ENCODE data around the gene MACROD2. TPM values are rescaled to one million over a fixed set of nuclear protein-coding genes. Genes with fewer than 3 reads are reported as not detected.

Gene MACROD2
- polyA plus RNA-seq, 4 donors, result 1.00 to 4.8 (median 1.4) TPM

DNA sequence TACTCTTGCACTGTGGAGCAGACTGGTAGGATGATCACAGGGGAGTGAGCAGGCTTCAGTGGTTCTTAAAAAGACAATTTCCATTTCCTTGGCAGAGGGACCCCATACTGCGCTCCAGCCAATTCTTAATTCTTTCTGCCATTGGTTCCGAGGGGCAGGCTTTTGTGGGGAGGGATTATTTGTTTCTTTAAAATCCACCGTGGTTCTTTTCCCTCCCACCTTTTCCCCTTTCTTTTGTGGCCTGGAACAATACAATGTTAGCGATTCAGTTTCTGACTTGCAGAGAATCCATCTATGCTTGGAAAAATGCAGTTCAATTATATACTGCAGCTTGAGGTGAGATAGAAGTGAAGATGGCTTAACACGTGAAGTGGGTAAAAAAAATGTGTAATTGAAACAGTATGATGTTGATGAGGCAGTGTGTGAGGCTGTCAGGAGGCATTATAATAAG, 721.1 kb downstream of the MACROD2 start:
- 77 to 86% (median 81%) methylated on average over 5 of the region's 5 CpGs for WGBS, 3 donors
- Histone ChIP-seq H3K9me3 (ENCODE audit: control insufficient read depth in 2 of 2, insufficient read depth in 1 of 2, low read depth in 1 of 2, low read length in 1 of 2) (no peaks in the 10 kb centered on the region), H3K27me3 (ENCODE audit: control insufficient read depth in 3 of 3, insufficient read depth in 3 of 3, low read length in 3 of 3) (no peaks in the 10 kb centered on the region), H3K4me3 (ENCODE audit: low read depth in 1 of 3, low read length in 3 of 3) (no peak overlapping the region), H3K27ac (ENCODE audit: low read depth in 1 of 3, low read length in 2 of 3) (no peak overlapping the region), H3K4me1 (ENCODE audit: control insufficient read depth in 3 of 3, insufficient read depth in 2 of 3, low read depth in 1 of 3, low read length in 2 of 3) (peaks cover 0 to 16% (median 3%) of the 10 kb centered on the region in 3 donors), H3K36me3 (ENCODE audit: control insufficient read depth in 3 of 3, insufficient read depth in 2 of 3, low read depth in 1 of 3, low read length in 3 of 3) (no peaks in the 10 kb centered on the region)
- no peak for FAIRE-seq
- no peak for DNase-seq

- Histone ChIP-seq H3K36me3 (ENCODE audit: control insufficient read depth in 3 of 3, insufficient read depth in 2 of 3, low read depth in 1 of 3, low read length in 3 of 3) (no peaks in the 10 kb centered on the region), H3K4me3 (ENCODE audit: low read depth in 1 of 3, low read length in 3 of 3) (no peak overlapping the region), H3K27me3 (ENCODE audit: control insufficient read depth in 3 of 3, insufficient read depth in 3 of 3, low read length in 3 of 3) (no peaks in the 10 kb centered on the region), H3K4me1 (ENCODE audit: control insufficient read depth in 3 of 3, insufficient read depth in 2 of 3, low read depth in 1 of 3, low read length in 2 of 3) (peaks cover 0 to 11% (median under 1%) of the 10 kb centered on the region in 3 donors), H3K9me3 (ENCODE audit: control insufficient read depth in 2 of 2, insufficient read depth in 1 of 2, low read depth in 1 of 2, low read length in 1 of 2) (no peaks in the 10 kb centered on the region), H3K27ac (ENCODE audit: low read depth in 1 of 3, low read length in 2 of 3) (peak overlapping the region in 1 of 3 donors; percentile 76)
- peak; percentile 93 for FAIRE-seq
- DNase-seq, result peak; percentile 70 to 71
- 19 to 36% (median 29%) methylated on average over 6 of the region's 6 CpGs for WGBS, 3 donors
These were observed 722.1 kb downstream of the MACROD2 start for GRCh38 chr20:14717134-14717999.

DNA sequence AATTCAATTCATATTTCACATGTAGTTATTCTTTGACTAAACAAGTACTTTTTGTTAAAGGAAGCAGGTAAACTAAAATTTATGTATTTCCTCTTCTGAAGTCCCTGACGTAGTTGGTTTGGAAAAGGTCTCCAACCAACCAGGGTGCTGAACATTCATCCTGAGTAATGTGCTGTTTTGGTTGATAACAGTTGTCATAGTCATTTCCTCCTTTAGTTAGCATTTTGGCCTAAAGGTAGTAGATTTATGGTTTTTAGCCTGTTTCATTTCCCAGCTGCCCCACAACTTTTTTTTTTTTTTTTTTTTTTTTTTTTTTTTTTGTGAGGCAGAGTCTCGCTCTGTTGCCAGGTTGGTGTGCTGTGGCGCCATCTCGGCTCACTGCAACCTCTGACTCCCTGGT, 724.9 kb downstream of the MACROD2 start:
- no peak overlapping the region for H3K27ac ChIP-seq (ENCODE audit: low read depth in 1 of 3, low read length in 2 of 3)
- no peak overlapping the region for H3K4me3 ChIP-seq (ENCODE audit: low read depth in 1 of 3, low read length in 3 of 3)
- H3K27me3 ChIP-seq (ENCODE audit: control insufficient read depth in 3 of 3, insufficient read depth in 3 of 3, low read length in 3 of 3), result no peaks in the 10 kb centered on the region
- WGBS, 3 donors, result 67 to 93% (median 88%) methylated on average over 3 to 4 of the region's 4 CpGs
- no peak for FAIRE-seq
- peaks cover 0 to 8% (median 0%) of the 10 kb centered on the region in 3 donors for H3K4me1 ChIP-seq (ENCODE audit: control insufficient read depth in 3 of 3, insufficient read depth in 2 of 3, low read depth in 1 of 3, low read length in 2 of 3)
- DNase-seq, result no peak
- no peaks in the 10 kb centered on the region for H3K9me3 ChIP-seq (ENCODE audit: control insufficient read depth in 2 of 2, insufficient read depth in 1 of 2, low read depth in 1 of 2, low read length in 1 of 2)
- no peaks in the 10 kb centered on the region for H3K36me3 ChIP-seq (ENCODE audit: control insufficient read depth in 3 of 3, insufficient read depth in 2 of 3, low read depth in 1 of 3, low read length in 3 of 3)

DNA sequence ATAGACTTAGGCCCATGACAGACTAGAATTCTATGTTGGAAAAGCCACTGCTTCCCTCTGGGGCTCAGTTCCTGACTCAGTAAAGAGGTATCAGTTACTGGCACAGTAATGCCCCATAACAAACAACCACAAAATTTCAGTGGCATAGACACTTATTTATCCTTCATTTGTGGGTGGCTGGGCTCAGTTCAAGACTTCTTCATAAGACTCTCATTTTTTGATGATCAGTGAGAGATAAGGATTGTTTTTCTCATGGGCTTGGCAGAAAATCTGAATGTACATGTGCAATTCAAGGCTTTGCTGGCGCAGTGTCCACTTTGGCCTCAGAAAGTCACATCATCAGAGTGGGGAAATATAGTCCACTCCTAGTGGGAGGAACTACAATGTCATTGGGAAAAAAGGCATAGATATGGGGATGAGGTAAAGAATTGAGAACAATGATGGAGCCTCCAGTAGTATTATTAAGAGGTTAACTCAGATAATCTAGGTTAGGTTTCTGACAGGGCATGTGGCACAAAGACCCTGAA, 726.7 kb downstream of the MACROD2 start:
- H3K27ac ChIP-seq (ENCODE audit: low read depth in 1 of 3, low read length in 2 of 3), result no peak overlapping the region
- peaks cover 0 to 5% (median 0%) of the 10 kb centered on the region in 3 donors for H3K4me1 ChIP-seq (ENCODE audit: control insufficient read depth in 3 of 3, insufficient read depth in 2 of 3, low read depth in 1 of 3, low read length in 2 of 3)
- no peaks in the 10 kb centered on the region for H3K27me3 ChIP-seq (ENCODE audit: control insufficient read depth in 3 of 3, insufficient read depth in 3 of 3, low read length in 3 of 3)
- no peaks in the 10 kb centered on the region for H3K9me3 ChIP-seq (ENCODE audit: control insufficient read depth in 2 of 2, insufficient read depth in 1 of 2, low read depth in 1 of 2, low read length in 1 of 2)
- DNase-seq (no peak), FAIRE-seq (no peak)
- 88 to 94% (median 94%) methylated on average over 1 of the region's 1 CpG for WGBS, 3 donors
- H3K4me3 ChIP-seq (ENCODE audit: low read depth in 1 of 3, low read length in 3 of 3), result no peak overlapping the region
- no peaks in the 10 kb centered on the region for H3K36me3 ChIP-seq (ENCODE audit: control insufficient read depth in 3 of 3, insufficient read depth in 2 of 3, low read depth in 1 of 3, low read length in 3 of 3)

DNA sequence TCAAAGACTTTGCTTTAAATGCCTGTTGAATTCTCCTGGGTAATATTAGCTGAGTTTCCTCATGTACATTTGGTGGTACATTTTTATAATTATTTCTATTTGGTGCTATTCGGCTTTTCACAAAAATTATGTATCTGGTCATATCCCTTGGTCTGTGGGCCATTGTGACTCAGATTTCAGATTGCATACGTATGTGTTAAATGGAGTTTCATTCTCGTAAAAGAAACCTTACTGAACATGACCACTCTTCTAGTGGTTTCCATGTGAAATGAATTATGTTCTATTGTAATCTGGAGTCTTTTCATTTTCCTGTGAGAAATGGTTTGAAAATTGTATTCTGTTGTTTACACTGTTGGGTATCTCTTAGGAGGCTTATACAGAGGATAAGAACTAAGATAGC, 728.3 kb downstream of the MACROD2 start:
- Histone ChIP-seq H3K4me3 (ENCODE audit: low read depth in 1 of 3, low read length in 3 of 3) (no peak overlapping the region), H3K36me3 (ENCODE audit: control insufficient read depth in 3 of 3, insufficient read depth in 2 of 3, low read depth in 1 of 3, low read length in 3 of 3) (no peaks in the 10 kb centered on the region), H3K27me3 (ENCODE audit: control insufficient read depth in 3 of 3, insufficient read depth in 3 of 3, low read length in 3 of 3) (no peaks in the 10 kb centered on the region), H3K9me3 (ENCODE audit: control insufficient read depth in 2 of 2, insufficient read depth in 1 of 2, low read depth in 1 of 2, low read length in 1 of 2) (no peaks in the 10 kb centered on the region), H3K27ac (ENCODE audit: low read depth in 1 of 3, low read length in 2 of 3) (no peak overlapping the region), H3K4me1 (ENCODE audit: control insufficient read depth in 3 of 3, insufficient read depth in 2 of 3, low read depth in 1 of 3, low read length in 2 of 3) (no peaks in the 10 kb centered on the region)
- FAIRE-seq (no peak), DNase-seq (no peak)
- 90 to 95% (median 92%) methylated on average over 3 of the region's 3 CpGs for WGBS, 3 donors

DNA sequence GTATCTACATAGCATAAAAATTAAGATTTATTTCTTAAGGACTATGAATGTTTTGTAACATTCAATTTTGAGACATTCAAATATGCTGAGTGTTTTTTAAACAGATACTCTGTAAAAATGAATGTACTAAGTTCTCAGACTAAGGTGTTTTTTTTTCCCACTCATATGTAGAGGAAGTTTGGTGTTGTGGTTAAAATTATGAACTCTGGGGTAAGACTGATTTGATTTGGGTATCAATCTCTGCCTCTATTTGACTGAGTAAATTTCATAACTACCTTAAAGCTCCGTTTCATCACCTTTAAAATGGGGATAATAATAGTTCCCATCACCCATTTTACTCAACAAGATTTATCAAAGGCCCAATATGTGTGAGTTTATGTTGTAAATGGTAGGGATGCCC, 728.7 kb downstream of the MACROD2 start:
- FAIRE-seq (no peak), DNase-seq (no peak)
- no peaks in the 10 kb centered on the region for H3K9me3 ChIP-seq (ENCODE audit: control insufficient read depth in 2 of 2, insufficient read depth in 1 of 2, low read depth in 1 of 2, low read length in 1 of 2)
- no peak overlapping the region for H3K27ac ChIP-seq (ENCODE audit: low read depth in 1 of 3, low read length in 2 of 3)
- H3K4me1 ChIP-seq (ENCODE audit: control insufficient read depth in 3 of 3, insufficient read depth in 2 of 3, low read depth in 1 of 3, low read length in 2 of 3), result no peaks in the 10 kb centered on the region
- no peaks in the 10 kb centered on the region for H3K27me3 ChIP-seq (ENCODE audit: control insufficient read depth in 3 of 3, insufficient read depth in 3 of 3, low read length in 3 of 3)
- no peaks in the 10 kb centered on the region for H3K36me3 ChIP-seq (ENCODE audit: control insufficient read depth in 3 of 3, insufficient read depth in 2 of 3, low read depth in 1 of 3, low read length in 3 of 3)
- WGBS, 3 donors, result 76 to 83% (median 80%) methylated on average over 1 of the region's 1 CpG
- no peak overlapping the region for H3K4me3 ChIP-seq (ENCODE audit: low read depth in 1 of 3, low read length in 3 of 3)

- WGBS, 3 donors, result 31 to 100% (median 69%) methylated on average over 1 of the region's 1 CpG
- no peaks in the 10 kb centered on the region for H3K9me3 ChIP-seq (ENCODE audit: control insufficient read depth in 2 of 2, insufficient read depth in 1 of 2, low read depth in 1 of 2, low read length in 1 of 2)
- no peak overlapping the region for H3K27ac ChIP-seq (ENCODE audit: low read depth in 1 of 3, low read length in 2 of 3)
- no peak overlapping the region for H3K4me3 ChIP-seq (ENCODE audit: low read depth in 1 of 3, low read length in 3 of 3)
- no peaks in the 10 kb centered on the region for H3K27me3 ChIP-seq (ENCODE audit: control insufficient read depth in 3 of 3, insufficient read depth in 3 of 3, low read length in 3 of 3)
- no peaks in the 10 kb centered on the region for H3K36me3 ChIP-seq (ENCODE audit: control insufficient read depth in 3 of 3, insufficient read depth in 2 of 3, low read depth in 1 of 3, low read length in 3 of 3)
- H3K4me1 ChIP-seq (ENCODE audit: control insufficient read depth in 3 of 3, insufficient read depth in 2 of 3, low read depth in 1 of 3, low read length in 2 of 3), result no peaks in the 10 kb centered on the region
- FAIRE-seq, result no peak
- no peak for DNase-seq
These were observed 729.2 kb downstream of the MACROD2 start for GRCh38 chr20:14724468-14724867.

GRCh38 chr20:14726591-14726990, 731.3 kb downstream of the MACROD2 start:
- Histone ChIP-seq H3K27ac (ENCODE audit: low read depth in 1 of 3, low read length in 2 of 3) (no peak overlapping the region), H3K4me1 (ENCODE audit: control insufficient read depth in 3 of 3, insufficient read depth in 2 of 3, low read depth in 1 of 3, low read length in 2 of 3) (no peaks in the 10 kb centered on the region), H3K9me3 (ENCODE audit: control insufficient read depth in 2 of 2, insufficient read depth in 1 of 2, low read depth in 1 of 2, low read length in 1 of 2) (no peaks in the 10 kb centered on the region), H3K4me3 (ENCODE audit: low read depth in 1 of 3, low read length in 3 of 3) (no peak overlapping the region), H3K27me3 (ENCODE audit: control insufficient read depth in 3 of 3, insufficient read depth in 3 of 3, low read length in 3 of 3) (no peaks in the 10 kb centered on the region), H3K36me3 (ENCODE audit: control insufficient read depth in 3 of 3, insufficient read depth in 2 of 3, low read depth in 1 of 3, low read length in 3 of 3) (no peaks in the 10 kb centered on the region)
- DNase-seq, result no peak
- no peak for FAIRE-seq
- WGBS, 3 donors, result 94 to 97% (median 94%) methylated on average over 3 of the region's 3 CpGs
